Sigmoid colon (tissue), 4 donors: ENCODE results near the gene SLC5A5.

Experiments used
- EP300 ChIP-seq, 4 donors: sonication (generic); formaldehyde crosslinking; IDR thresholded peaks; one replicate each; pipeline ENCODE4 v1.6.1; 2017; ENCODE audit warnings: antibody characterized with exemption in 4 of 4
- POLR2A ChIP-seq, 2 donors: fragments of 450-650 bp; IDR thresholded peaks; one replicate each; pipeline ENCODE4 v1.6.1; 2016; ENCODE audit warnings: antibody characterized with exemption in 2 of 2, mild to moderate bottlenecking in 2 of 2, moderate library complexity in 2 of 2
- TF ChIP-seq, protein P1 (sequence below), 4 experiments: fragments of 450-650 bp in 3 of 4; fragments of 200-600 bp in 1 of 4; IDR thresholded peaks; one replicate each; pipeline ENCODE4 v1.5.1; 2016 to 2019; ENCODE audit warnings: antibody characterized with exemption in 4 of 4, mild to moderate bottlenecking in 3 of 4, moderate library complexity in 2 of 4

DNA sequence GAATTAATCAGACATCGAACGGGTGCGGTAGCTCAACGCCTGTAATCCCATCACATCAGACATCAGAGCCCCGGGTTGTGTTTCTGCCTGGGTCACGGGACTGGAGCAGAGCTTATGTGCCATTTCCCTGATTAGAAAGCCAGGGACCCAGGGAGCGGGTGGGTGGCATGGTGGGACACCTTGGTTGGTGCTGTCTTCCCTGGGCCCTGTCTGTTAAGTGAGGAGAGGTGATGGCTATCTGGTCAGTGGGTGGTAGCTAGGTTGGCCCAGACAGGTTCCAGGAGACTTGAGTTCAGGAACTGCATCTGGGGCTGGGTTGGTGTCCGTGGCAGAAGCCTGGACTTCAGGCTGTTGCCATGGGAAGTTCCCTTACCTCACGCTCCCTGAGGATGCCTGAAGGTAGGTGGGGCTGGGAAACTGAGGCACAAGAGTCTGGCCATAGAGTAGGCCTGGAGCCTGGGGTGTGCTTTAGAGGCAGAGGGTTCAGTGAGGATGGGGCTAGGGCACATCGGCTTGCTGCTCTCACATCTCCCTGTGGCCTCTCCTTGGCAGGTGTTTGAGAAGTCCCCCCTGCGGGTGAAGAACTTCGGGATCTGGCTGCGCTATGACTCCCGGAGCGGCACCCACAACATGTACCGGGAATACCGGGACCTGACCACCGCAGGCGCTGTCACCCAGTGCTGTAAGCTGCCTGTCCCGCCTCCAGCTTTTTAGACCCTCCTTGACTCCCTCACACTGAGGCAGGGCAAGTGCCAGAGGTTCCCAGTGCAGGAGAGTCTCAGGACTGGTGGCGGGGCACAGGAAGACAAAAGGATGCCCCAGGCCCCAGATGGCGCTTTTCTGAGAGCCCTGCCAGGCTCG, 10.0 kb upstream of the SLC5A5 start:
- TF ChIP-seq, protein P1, sequence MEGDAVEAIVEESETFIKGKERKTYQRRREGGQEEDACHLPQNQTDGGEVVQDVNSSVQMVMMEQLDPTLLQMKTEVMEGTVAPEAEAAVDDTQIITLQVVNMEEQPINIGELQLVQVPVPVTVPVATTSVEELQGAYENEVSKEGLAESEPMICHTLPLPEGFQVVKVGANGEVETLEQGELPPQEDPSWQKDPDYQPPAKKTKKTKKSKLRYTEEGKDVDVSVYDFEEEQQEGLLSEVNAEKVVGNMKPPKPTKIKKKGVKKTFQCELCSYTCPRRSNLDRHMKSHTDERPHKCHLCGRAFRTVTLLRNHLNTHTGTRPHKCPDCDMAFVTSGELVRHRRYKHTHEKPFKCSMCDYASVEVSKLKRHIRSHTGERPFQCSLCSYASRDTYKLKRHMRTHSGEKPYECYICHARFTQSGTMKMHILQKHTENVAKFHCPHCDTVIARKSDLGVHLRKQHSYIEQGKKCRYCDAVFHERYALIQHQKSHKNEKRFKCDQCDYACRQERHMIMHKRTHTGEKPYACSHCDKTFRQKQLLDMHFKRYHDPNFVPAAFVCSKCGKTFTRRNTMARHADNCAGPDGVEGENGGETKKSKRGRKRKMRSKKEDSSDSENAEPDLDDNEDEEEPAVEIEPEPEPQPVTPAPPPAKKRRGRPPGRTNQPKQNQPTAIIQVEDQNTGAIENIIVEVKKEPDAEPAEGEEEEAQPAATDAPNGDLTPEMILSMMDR (IDR thresholded peaks at IDR 0.05), result no peak
- TF ChIP-seq EP300 (IDR thresholded peaks at IDR 0.05), result no peak
- no peak for TF ChIP-seq POLR2A (IDR thresholded peaks at IDR 0.05)
